Spleen (tissue), 7 donors: Measurements from ENCODE around the gene SLAMF1.

Experiments used
- POLR2A ChIP-seq, 3 donors: fragments of 450-650 bp; IDR thresholded peaks; one replicate each; pipeline ENCODE4 v1.5.1; 2017; ENCODE audit warnings: antibody characterized with exemption in 3 of 3, mild to moderate bottlenecking in 1 of 3
- TF ChIP-seq, protein P1 (sequence below), 11 experiments: fragments of 200-600 bp in 7 of 11; fragments of 450-650 bp in 4 of 11; sonication (generic) in 4 of 11; IDR thresholded peaks in 8 of 11; conservative IDR thresholded peaks in 3 of 11; 1 replicate in 7 of 11; 2 replicates in 4 of 11; pipeline versions ENCODE4 v1.4.0 to v1.8.0; 2016 to 2021; ENCODE audit warnings: antibody characterized with exemption in 11 of 11, inconsistent platforms in 4 of 11, mild to moderate bottlenecking in 1 of 11
- donor health status: DM: no; HTN: no; CAD: no; lungs with moderate emphysema.
- donor health status: DM: no; HTN: no; CAD: no.
- donor health status: DM: no; HTN: no; CAD: no.

DNA sequence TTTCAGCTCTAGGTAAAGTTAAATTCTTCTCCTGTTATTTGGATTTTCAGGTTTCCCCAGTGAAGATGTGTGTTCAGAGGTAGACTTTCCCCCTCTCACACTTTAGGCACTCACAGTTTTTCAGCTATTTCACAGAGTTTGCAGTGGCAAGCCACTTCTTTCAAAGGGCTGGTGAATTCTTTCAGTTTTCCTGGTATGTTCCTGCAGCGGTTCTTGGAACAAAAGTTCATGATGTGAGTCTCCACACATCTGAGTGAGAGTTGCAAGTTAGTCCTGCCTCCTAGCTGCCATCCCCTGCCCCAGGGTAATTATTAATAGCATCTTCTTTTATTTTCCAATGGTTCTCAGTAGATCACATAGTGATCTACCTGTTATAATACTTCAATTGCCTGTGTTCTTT, 40.2 kb downstream of the SLAMF1 start:
- TF ChIP-seq, protein P1, sequence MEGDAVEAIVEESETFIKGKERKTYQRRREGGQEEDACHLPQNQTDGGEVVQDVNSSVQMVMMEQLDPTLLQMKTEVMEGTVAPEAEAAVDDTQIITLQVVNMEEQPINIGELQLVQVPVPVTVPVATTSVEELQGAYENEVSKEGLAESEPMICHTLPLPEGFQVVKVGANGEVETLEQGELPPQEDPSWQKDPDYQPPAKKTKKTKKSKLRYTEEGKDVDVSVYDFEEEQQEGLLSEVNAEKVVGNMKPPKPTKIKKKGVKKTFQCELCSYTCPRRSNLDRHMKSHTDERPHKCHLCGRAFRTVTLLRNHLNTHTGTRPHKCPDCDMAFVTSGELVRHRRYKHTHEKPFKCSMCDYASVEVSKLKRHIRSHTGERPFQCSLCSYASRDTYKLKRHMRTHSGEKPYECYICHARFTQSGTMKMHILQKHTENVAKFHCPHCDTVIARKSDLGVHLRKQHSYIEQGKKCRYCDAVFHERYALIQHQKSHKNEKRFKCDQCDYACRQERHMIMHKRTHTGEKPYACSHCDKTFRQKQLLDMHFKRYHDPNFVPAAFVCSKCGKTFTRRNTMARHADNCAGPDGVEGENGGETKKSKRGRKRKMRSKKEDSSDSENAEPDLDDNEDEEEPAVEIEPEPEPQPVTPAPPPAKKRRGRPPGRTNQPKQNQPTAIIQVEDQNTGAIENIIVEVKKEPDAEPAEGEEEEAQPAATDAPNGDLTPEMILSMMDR (IDR thresholded peaks at IDR 0.05 in 8 of 11, conservative IDR thresholded peaks at IDR 0.05 in 3 of 11): no peak
- no peak for TF ChIP-seq POLR2A (IDR thresholded peaks at IDR 0.05)
